Transverse colon (tissue), 4 donors: Measurements from ENCODE around the gene CBS. TPM values are rescaled to one million over a fixed set of nuclear protein-coding genes. Genes with fewer than 3 reads are reported as not detected.

Source experiments
- DNase-seq: peaks from one replicate; pipeline ENCODE4 v3.0.0-alpha.2; 2019
- H3K27ac ChIP-seq, 4 donors: fragments of 200-600 bp; sonication (generic); 2 replicates each; pipeline ENCODE4 v1.5.1; 2016 to 2018; ENCODE audit warnings: inconsistent platforms in 4 of 4
- H3K27me3 ChIP-seq: fragments of 200-600 bp; sonication (generic); 2 replicates; pipeline ENCODE4 v1.5.1; 2017; ENCODE audit warnings: inconsistent platforms
- H3K36me3 ChIP-seq, 4 donors: fragments of 200-600 bp; sonication (generic); 2 replicates each; pipeline ENCODE4 v1.5.1; 2017 to 2019; ENCODE audit warnings: inconsistent platforms in 4 of 4
- H3K4me1 ChIP-seq, 4 donors: fragments of 200-600 bp; sonication (generic); 2 replicates each; pipeline ENCODE4 v1.5.1; 2017 to 2020; ENCODE audit warnings: inconsistent platforms in 4 of 4
- H3K4me3 ChIP-seq, 4 donors: fragments of 200-600 bp; sonication (generic); 1 replicate in 1 of 4; 2 replicates in 3 of 4; pipeline versions ENCODE4 v1.5.1 to v1.6.1; 2017 to 2019; ENCODE audit warnings: inconsistent platforms in 4 of 4
- H3K9me3 ChIP-seq, 2 donors: fragments of 200-600 bp; sonication (generic); 2 replicates each; pipeline ENCODE4 v1.5.1; 2017 to 2019; ENCODE audit warnings: inconsistent platforms in 2 of 2
- CTCF ChIP-seq, 5 experiments: fragments of 200-600 bp in 3 of 5; fragments of 450-650 bp in 2 of 5; sonication (generic) in 3 of 5; IDR thresholded peaks; 1 replicate in 2 of 5; 2 replicates in 3 of 5; pipeline ENCODE4 v1.5.1; 2016 to 2017; ENCODE audit warnings: antibody characterized with exemption in 5 of 5, inconsistent platforms in 3 of 5, mild to moderate bottlenecking in 2 of 5, moderate library complexity in 1 of 5
- EP300 ChIP-seq: sonication (generic); formaldehyde crosslinking; IDR thresholded peaks from one replicate; pipeline ENCODE4 v1.6.1; 2017; ENCODE audit warnings: antibody characterized with exemption, low read depth
- POLR2A ChIP-seq: fragments of 450-650 bp; IDR thresholded peaks from one replicate; pipeline ENCODE4 v1.6.1; 2016; ENCODE audit warnings: antibody characterized with exemption, mild to moderate bottlenecking, moderate library complexity
- POLR2AphosphoS5 ChIP-seq, 3 donors: sonication (generic); formaldehyde crosslinking; IDR thresholded peaks; one replicate each; pipeline ENCODE4 v1.6.1; 2016; ENCODE audit warnings: antibody characterized with exemption in 3 of 3
- WGBS, 2 donors: methylation state at CpG; one replicate each; pipeline ENCODE4 v1.1.5; 2018; ENCODE audit warnings: low coverage in 1 of 2; 5-methylcytosine and 5-hydroxymethylcytosine counted together
- in situ Hi-C, 4 donors: fragments of 200-750 bp; cut with MboI; loops; one replicate each; pipeline versions ENCODE4 v1.15.0 to v1.15.1; 2017; ENCODE audit warnings: low sequenced_read_pairs in 3 of 4, low pct_ligation_motif_present in 1 of 4, low pct_unique_long_range_greater_than_20kb in 1 of 4
- intact Hi-C: fragments of 100-400 bp; cut with DNase I; formaldehyde crosslinking; loops from one replicate; pipeline ENCODE4 v1.15.1; 2023; ENCODE audit warnings: low total_unique reads
- total RNA-seq, 4 donors: library from RNA; depleted of rRNA; stranded (reverse); fragments of >200 nt; gene quantifications; one replicate each; pipeline ENCODE4 v1.1.0, GENCODE V29; 2016

CBS gene
- total RNA-seq, 4 donors from 2014 or later = 0.40 to 24.3 (median 9.4) TPM

DNA sequence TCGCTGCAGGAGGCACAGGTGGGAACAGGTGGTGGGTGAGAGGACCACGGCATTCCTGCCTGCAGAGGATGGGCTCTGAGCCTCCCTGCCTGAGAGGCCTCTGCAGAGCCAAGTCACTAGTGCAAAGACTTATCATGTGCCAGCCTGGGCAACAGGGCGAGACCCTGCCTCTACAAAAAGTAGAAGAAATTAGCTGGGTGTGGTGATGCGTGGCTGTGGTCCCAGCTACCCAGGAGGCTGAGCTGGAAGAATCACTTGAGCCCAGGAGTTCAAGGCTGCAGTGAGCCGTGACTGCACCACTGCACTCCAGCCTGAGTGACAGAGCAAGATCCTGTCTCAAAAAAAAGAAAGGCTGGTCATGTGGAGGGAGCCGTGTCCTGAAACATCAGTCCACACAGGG lies 54.9 kb downstream of the CBS start:
- 89 to 100% methylated on average over 1 to 6 of the region's 6 CpGs for WGBS, 2 donors
- Histone ChIP-seq H3K4me1 (no peaks in the 10 kb centered on the region), H3K27me3 (no peaks in the 10 kb centered on the region), H3K9me3 (no peaks in the 10 kb centered on the region), H3K27ac (no peak overlapping the region), H3K4me3 (no peak overlapping the region), H3K36me3 (peaks cover 0 to 28% (median 8%) of the 10 kb centered on the region in 4 donors)
- DNase-seq = no peak
- in situ Hi-C loops = no loop called here
- TF ChIP-seq POLR2A = no peak
- no peak for TF ChIP-seq EP300
- TF ChIP-seq CTCF (IDR thresholded peaks at IDR 0.05) = no peak
- no peak for TF ChIP-seq POLR2AphosphoS5 (IDR thresholded peaks at IDR 0.05)
- intact Hi-C loops = no loop called here

DNA sequence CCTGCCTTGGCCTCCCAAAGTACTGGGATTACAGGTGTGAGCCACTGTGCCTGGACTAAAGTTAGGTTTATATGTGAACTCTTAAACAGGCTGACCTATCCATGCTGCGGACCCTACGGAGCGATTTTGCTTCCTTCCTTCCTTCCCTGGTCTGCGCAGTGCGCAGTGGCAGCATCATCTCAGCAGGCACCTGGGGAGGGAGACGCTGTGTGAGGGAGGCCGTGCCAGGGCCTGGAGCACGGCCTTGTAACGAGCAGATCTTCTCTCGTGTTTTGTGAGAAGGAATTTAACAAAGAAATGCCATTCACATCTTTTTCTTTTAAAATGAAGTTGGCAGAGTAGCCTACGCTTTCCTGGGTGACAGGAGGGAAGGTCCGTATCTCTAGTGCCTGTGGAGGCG lies 55.5 kb downstream of the CBS start:
- H3K27ac ChIP-seq = no peak overlapping the region
- intact Hi-C loops = no loop called here
- H3K4me3 ChIP-seq = no peak overlapping the region
- 86 to 93% methylated on average over 6 to 13 of the region's 13 CpGs for WGBS, 2 donors
- TF ChIP-seq POLR2A = no peak
- TF ChIP-seq CTCF (IDR thresholded peaks at IDR 0.05) = no peak
- no peak for TF ChIP-seq POLR2AphosphoS5 (IDR thresholded peaks at IDR 0.05)
- no peak for TF ChIP-seq EP300
- no peaks in the 10 kb centered on the region for H3K9me3 ChIP-seq
- DNase-seq = no peak
- in situ Hi-C loops = no loop called here
- no peaks in the 10 kb centered on the region for H3K4me1 ChIP-seq
- H3K27me3 ChIP-seq = no peaks in the 10 kb centered on the region
- H3K36me3 ChIP-seq = peaks cover 0 to 23% (median 7%) of the 10 kb centered on the region in 4 donors

DNA sequence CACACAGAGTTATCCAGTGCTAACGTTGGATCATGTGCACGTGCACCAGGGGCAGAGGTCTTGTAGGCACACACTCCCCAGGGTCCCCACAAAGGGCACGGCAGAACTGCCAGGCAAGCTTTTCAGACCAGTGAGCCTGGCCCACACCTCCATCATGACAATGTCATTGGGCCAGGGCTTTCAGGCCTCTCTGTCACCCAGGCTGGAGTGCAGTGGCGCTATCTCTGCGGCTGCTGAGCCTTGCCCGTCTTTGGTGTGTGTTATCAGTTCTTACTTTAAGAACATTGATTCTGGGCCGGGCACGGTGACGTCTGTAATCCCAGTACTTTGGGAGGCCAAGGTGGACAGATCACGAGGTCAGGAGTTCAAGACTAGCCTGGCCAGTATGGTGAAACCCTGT lies 57.1 kb downstream of the CBS start:
- no peaks in the 10 kb centered on the region for H3K27me3 ChIP-seq
- peaks cover 0 to 24% (median 10%) of the 10 kb centered on the region in 4 donors for H3K36me3 ChIP-seq
- TF ChIP-seq POLR2A (no peak), EP300 (no peak), POLR2AphosphoS5 (IDR thresholded peaks at IDR 0.05) (no peak), CTCF (IDR thresholded peaks at IDR 0.05) (no peak)
- H3K4me1 ChIP-seq = no peaks in the 10 kb centered on the region
- in situ Hi-C loops (no loop called here), intact Hi-C loops (no loop called here)
- no peaks in the 10 kb centered on the region for H3K9me3 ChIP-seq
- H3K27ac ChIP-seq = no peak overlapping the region
- DNase-seq = no peak
- whole genome bisulfite sequencing, 2 donors = 93 to 95% methylated on average over 7 to 10 of the region's 10 CpGs
- H3K4me3 ChIP-seq = no peak overlapping the region

DNA sequence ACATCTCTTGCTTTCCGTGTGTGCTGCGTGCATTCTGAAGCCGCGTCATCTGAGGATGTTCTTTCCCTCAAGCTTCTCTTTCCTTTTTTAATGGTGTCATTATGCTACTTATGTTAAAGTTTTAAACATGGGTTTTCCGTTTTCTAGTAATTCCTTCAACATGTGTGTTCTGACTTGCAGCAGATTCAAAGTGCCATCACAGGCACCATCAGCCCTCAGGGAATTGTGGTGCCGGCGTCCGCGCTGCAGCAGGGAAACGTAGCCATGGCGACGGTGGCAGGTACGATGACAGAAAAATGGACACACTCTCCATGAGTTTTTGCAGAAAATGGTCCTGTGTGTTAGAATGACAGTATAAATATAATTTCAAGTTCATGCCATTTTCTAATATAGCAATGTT lies 58.9 kb downstream of the CBS start:
- WGBS, 2 donors = 90 to 96% methylated on average over 5 to 13 of the region's 13 CpGs
- Histone ChIP-seq H3K27ac (no peak overlapping the region), H3K27me3 (no peaks in the 10 kb centered on the region), H3K4me1 (no peaks in the 10 kb centered on the region), H3K36me3 (peaks cover 0 to 28% (median 13%) of the 10 kb centered on the region in 4 donors), H3K4me3 (no peak overlapping the region), H3K9me3 (no peaks in the 10 kb centered on the region)
- intact Hi-C loops (no loop called here), in situ Hi-C loops (no loop called here)
- no peak for DNase-seq
- no peak for TF ChIP-seq POLR2A
- no peak for TF ChIP-seq POLR2AphosphoS5 (IDR thresholded peaks at IDR 0.05)
- TF ChIP-seq CTCF (IDR thresholded peaks at IDR 0.05) = no peak
- no peak for TF ChIP-seq EP300
